Suprapubic skin (tissue), 4 donors: ENCODE data around the gene CFAP410.

Source experiments
- EP300 ChIP-seq: sonication (generic); formaldehyde crosslinking; IDR thresholded peaks from one replicate; pipeline ENCODE4 v1.6.1; 2017; ENCODE audit warnings: antibody characterized with exemption
- POLR2A ChIP-seq, 2 donors: fragments of 450-650 bp; IDR thresholded peaks; one replicate each; pipeline ENCODE4 v1.6.1; 2017; ENCODE audit warnings: antibody characterized with exemption in 2 of 2, mild to moderate bottlenecking in 2 of 2, moderate library complexity in 2 of 2
- POLR2AphosphoS5 ChIP-seq, 3 donors: sonication (generic); formaldehyde crosslinking; IDR thresholded peaks; one replicate each; pipeline ENCODE4 v1.6.1; 2017; ENCODE audit warnings: antibody characterized with exemption in 3 of 3
- TF ChIP-seq, protein P1 (sequence below), 2 donors: fragments of 200-600 bp in 1 of 2; fragments of 450-650 bp in 1 of 2; sonication (generic) in 1 of 2; IDR thresholded peaks; one replicate each; pipeline ENCODE4 v1.5.1; 2016 to 2019; ENCODE audit warnings: antibody characterized with exemption in 2 of 2, mild to moderate bottlenecking in 1 of 2, moderate library complexity in 1 of 2

DNA sequence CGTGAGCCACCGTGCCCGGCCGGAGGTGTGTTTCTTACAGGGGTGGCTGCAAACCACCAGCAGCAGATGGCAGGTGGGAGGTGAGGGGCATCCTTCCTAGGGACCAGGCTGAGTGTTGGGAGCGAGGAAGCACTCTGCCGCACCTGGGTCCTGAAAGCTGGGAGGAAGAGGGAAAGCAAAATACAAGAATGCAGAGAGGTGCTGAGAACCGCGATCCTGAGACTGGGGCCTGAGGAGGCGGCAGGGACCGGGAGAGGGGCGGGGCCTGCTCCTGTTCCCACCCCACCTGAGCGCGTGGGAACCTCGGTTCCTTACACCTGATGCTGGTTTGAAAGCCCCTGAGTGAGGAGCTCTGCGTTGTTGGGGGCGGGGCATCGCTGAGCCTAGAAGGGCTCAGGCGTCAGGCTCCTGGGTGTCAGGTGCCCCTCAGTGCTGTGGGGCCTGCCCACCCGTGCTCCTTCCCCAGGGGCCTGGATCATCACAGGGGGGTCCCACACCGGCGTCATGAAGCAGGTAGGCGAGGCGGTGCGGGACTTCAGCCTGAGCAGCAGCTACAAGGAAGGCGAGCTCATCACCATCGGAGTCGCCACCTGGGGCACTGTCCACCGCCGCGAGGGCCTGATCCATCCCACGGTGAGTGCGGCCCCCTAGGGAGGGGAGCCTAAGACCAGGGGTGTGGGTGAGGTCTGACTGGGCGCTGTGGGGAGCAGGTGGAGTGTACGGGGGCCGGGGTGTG lies 29.7 kb upstream of the CFAP410 start:
- TF ChIP-seq, protein P1, sequence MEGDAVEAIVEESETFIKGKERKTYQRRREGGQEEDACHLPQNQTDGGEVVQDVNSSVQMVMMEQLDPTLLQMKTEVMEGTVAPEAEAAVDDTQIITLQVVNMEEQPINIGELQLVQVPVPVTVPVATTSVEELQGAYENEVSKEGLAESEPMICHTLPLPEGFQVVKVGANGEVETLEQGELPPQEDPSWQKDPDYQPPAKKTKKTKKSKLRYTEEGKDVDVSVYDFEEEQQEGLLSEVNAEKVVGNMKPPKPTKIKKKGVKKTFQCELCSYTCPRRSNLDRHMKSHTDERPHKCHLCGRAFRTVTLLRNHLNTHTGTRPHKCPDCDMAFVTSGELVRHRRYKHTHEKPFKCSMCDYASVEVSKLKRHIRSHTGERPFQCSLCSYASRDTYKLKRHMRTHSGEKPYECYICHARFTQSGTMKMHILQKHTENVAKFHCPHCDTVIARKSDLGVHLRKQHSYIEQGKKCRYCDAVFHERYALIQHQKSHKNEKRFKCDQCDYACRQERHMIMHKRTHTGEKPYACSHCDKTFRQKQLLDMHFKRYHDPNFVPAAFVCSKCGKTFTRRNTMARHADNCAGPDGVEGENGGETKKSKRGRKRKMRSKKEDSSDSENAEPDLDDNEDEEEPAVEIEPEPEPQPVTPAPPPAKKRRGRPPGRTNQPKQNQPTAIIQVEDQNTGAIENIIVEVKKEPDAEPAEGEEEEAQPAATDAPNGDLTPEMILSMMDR (IDR thresholded peaks at IDR 0.05), result no peak
- TF ChIP-seq POLR2A (IDR thresholded peaks at IDR 0.05) (no peak), POLR2AphosphoS5 (IDR thresholded peaks at IDR 0.05) (no peak), EP300 (no peak)
